Stimulated activated CD8-positive, alpha-beta memory T cell treated with anti-CD3 and anti-CD28 coated beads, Interleukin-4, amount 100 ng/mL, for 4 hours (primary cell): ENCODE data around the gene SEMA6B.

Experiments
- DNase-seq, 2 donors: peaks; one replicate each; pipeline ENCODE4 v3.0.0-alpha.2; 2020; ENCODE audit warnings: low read depth in 2 of 2, low spot score in 1 of 2

SEMA6B gene

DNA sequence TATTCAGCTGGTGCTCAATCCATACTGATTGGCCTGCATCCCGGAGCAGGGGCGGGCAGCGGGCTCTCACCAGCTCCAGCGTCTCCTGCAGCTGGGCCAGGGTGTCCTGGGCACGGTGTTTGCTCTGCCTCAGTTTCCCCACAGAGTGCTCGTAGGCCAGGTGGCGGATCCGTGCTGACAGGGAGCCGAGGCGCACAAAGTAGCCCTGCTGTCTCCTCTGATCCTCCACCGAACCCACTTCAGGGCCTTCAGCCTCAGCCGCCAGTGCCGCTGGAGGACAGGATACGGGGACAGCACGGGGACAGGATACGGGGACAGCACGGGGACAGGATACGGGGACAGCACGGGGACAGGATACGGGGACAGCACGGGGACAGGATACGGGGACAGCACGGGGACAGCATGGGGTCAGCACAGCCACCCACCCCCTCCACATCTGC, 33.9 kb downstream of the SEMA6B start:
- no peak for DNase-seq

DNA sequence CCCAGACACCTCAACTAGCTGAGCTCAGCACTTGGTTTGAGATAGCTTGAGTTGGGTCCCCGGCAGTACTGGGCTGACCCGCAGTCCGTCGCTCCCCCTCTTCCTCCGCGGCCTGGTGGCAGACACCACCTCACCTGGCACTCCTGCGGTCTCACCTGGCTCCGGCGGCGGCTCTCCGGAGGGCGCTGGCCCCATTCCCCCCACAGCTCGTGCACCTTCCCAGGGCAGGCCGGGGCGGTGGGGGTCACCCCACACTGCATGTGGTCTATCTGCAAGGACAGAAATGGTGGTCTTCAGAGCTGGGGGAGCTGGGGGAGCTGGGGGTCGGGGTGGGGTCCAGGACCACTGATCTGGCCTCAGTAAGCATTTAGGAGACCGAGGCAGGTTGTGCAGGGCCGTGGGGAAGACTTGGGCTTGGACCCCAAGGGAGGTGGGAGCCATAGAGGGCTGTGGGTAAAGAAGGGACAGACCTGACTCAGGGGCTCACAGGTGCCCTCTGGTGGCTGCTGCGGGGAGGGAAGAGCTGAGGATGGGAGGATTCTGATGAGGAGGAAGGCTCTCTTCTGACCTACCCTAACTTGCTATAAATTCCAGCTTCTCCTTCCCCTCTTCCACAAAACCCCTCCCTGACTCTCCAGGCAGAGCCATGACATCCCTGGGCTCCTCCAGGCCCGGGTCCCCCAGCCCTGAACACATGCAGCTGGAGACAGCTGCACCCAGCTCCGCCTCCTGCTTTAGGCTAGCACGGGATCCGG, 34.5 kb downstream of the SEMA6B start:
- peak in 1 of 2 donors; percentile 48 for DNase-seq

DNA sequence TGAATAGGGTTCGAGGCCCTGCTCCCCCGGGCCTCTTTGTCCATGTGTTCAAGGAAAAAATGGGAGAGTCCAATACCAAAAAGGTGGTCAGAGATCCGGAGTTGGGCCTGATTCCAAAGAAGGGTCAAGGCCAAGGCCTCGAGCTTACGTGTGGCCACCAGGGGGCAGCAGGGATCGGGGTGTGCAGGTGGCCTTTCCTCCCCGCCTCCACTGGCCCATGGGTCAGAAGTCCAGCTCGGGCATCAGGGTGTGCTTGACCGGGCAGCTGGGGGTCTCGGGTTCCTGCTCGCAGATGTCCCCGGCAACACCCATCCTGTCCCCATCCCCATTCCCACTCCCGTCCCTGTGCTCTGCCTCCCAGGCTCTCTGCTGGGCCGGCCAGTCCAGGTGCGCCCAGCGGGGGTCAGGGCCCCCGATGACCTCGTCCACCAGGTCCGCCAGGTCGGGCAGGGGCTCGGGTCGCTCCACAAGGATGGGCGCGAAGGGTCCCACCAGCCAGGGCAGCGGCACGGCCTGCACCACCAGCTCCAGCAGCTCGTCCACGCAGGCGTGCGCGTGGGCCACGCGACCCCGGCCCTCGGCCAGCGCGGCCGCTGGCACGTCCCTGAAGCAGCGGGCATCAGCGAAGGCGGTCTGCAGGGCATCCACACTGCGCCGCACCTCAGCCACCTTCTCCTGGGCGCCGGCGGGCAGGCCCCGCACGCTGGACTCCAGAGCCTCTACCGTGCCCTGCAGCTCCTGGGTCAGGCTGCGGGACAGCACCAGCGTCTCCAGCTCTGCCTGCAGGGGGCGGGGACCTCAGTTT, 36.0 kb downstream of the SEMA6B start:
- DNase-seq = no peak

DNA sequence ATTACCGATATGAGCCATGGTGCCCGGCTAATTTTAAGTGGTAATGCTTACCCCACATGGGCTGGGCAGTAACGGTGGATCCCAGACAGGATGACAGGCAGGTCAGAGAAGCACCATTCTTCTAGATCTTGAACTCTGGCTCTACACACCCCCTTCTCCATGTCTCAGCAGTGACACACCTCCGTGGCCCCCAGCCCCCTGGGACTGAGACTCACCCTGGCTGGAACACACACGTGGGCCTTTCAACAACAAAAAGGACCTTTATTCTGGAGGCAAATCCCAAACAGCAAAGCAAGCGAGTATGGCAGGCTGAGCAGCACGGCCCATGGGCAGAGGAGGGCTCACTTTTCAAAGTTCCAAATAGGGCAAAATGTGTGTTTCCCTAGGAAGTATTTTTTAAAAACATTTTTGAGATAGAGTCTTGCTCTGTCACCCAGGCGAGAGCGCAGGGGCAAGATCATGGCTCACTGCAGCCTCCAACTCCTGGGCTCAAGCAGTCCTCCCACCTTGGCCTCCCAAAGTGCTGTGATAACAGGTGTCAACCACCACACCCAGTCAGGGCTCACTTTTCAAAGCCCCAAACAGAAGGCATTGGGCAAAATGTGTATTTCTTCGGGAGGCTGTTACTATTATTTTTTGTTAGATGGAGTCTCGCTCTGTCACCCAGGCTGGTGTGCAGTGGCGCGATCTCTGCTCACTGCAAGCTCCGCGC, 37.0 kb downstream of the SEMA6B start:
- DNase-seq = no peak

DNA sequence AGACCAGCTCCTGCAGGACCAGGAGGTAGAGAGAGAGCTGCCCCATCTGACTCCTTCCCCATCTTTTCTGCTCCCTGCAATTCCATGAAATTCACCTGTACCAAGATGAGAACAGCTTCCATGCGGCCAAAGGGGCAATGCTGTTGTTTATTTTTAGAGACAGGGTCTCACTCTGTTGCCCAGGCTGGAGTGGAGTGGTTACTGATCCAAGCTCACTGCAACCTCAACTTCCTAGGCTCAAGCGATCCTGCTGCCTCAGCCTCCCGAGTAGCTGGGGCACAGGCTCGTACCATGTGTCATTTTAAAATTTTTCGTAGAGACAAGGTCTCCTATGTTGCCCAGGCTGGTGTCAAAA, 37.6 kb downstream of the SEMA6B start:
- DNase-seq = no peak

DNA sequence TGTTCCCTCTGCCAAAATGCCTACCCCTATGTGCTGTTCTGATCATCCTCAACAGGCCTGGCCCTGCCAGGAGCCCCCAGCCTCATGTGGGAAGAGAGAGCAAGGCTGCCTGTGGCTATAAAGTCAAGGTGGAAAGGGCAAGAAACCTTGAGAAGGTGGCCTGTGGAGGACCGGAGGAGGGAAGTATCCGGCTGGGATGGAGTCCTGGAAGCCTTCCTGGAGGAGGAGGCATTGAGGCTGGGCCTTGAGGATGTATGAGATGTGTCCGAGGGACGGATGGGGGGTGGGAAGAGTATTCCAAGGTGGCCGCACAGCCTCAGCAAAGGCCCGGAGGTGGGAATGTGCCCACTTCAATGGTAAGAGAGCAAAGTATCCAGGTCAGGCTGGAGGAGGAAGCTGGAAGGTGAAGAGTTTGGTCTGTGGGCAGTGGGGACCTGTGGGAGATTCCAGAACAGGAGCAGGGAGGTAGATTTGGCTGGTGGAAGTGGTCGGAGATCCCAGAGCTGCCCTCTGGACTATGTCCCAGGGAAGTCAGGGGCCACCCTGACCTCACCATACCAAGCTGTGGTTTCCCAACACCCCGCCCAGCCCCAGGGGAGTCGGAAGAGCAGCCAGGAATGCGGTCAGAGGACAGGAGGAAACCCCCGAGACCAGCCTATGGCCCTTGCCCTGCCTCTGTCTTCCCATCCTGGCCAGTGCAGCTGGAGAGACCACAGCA, 38.2 kb downstream of the SEMA6B start:
- DNase-seq = no peak

DNA sequence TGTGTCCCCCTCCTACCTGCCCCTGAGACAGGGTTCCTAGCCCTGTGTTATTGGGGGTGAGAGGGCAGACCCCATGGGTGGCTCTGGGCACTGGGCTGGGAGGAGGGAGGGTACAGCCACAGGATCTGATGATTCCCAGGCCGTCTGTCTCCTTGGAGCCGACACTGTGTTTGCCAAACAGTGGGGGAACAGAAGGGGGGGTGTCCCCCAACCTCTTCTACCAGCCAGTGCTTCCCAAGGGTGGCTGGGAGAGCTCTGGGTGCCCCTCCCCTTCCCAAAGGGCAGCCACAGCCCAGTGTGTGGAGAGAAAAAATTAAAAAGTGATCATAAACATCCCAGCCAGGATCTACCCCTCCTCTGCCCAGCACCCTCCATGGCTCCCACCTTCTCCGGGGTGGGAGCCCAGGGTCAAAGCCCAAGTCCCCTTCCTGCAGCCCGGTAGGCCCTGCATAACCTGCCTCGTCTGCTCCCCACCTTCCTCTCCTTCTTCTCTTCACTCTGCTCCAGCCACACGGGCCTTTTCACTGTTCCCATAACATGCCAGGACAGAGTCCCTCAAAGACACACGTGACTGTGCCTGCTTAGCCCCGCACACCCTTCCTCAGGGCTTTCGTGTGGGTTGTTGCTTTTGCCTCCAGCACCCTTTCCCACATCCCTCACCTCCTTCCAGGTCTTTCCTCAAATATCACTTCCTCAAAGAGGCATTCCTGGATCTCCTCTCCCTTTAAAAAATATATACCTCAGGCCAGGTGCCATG, 39.8 kb downstream of the SEMA6B start:
- no peak for DNase-seq

DNA sequence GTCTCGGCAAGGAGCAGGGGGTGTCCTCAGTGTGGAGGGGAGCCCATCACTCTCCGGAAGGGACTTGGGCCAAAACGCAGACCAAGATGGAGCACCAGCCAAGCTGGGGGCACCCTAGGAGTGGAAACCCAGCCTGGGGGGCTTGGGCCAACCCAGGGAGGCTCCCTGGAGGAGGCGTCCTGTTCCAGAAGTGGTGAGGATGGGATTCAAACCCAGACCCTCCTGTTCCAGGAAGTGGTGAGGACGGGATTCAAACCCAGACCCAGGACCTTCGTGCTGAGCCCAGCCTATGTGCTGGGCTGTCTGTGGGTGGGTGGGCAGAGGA, 40.4 kb downstream of the SEMA6B start:
- no peak for DNase-seq

DNA sequence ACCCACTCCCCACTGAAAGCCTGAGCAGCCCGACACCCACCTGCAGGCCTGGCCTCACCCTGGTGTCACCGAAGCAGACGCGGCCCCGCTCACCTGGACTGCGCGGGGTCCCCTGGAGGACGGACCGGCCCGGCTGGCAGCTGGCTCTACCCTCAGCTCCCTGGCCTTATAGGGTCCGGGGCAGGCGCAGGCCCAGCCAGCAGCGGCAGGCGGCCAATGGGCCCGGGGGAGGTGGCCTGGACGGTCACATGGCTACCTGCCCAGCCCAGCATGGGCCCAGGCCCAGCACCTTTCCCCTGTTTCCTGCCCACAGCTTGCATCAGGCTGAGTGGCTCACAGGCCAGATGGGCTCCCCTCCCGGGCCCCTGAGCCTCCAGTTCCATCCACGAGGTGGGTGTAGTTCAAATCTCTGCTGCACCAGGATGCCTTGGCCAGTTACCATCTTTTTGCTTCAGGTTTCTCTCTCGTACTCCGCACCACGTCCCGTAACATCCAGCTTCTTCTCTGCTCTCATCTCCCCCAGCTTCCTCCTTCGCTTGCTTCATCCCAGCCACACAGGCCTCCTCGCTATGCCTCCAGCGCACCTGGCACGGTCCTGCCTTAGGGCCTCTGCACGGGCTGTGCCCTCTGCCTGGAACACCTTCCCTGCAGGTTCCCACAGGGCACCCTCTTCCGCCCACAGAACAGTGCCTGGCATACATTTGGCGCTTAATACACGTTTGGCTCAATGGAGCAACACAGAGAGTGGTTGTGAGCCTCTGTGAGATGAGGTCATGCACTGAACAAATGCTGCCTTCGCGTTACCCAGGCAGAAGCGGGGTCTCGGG, 40.9 kb downstream of the SEMA6B start, which contains the start of gene PLIN4:
PLIN4 (minus strand) TSS at position 142 of the 827 bp plus-strand sequence. CDS start 214 bp downstream, outside the sequence.
- no peak for DNase-seq

DNA sequence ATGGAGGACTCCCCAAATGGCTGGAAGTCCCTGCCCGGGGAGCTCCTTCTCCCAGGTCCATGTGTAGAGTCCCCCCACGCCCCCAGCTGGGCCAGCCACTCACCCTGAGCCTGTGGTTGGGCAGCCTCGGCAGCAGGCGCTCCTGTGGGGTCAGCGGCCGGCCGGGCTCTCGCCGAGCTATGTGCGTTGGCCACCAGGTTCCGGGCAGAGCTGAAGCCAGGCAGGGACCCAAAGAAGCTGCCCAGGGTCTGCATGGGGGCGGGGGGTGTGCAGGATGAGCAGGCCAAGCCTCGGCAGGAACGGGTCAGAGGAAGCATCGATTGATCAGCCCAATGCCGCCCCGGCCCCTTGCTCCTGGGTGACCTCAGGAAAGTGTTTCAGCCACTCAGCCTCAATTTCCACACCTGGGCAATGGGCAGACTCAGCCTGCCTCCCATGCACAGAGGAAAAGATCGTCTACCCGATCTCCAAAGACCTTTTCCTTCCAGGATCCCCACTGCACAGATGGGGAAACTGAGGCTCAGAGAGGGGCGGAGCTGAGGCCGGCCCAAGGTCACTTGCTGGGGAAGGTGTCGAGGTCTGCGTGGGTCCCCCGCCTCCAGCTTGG, 41.9 kb downstream of the SEMA6B start:
- no peak for DNase-seq

DNA sequence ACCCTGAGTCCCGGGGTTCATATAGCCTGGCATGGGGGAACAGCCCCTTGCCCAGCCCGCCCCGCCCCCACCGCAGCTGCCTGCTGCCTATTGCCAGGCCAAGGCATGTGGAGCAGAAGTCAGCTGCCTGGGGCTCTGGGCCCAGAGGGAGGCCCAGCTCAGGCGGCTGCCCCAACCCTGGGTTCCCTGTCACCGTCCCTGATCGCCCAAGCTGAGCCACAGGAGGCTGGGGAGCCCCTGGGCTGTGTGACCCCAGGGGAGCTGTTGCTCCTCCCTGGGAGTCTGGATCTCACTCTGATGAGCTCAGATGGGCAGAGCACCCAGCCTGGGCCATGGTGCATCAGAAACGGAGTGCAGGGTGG, 42.6 kb downstream of the SEMA6B start:
- DNase-seq = no peak

DNA sequence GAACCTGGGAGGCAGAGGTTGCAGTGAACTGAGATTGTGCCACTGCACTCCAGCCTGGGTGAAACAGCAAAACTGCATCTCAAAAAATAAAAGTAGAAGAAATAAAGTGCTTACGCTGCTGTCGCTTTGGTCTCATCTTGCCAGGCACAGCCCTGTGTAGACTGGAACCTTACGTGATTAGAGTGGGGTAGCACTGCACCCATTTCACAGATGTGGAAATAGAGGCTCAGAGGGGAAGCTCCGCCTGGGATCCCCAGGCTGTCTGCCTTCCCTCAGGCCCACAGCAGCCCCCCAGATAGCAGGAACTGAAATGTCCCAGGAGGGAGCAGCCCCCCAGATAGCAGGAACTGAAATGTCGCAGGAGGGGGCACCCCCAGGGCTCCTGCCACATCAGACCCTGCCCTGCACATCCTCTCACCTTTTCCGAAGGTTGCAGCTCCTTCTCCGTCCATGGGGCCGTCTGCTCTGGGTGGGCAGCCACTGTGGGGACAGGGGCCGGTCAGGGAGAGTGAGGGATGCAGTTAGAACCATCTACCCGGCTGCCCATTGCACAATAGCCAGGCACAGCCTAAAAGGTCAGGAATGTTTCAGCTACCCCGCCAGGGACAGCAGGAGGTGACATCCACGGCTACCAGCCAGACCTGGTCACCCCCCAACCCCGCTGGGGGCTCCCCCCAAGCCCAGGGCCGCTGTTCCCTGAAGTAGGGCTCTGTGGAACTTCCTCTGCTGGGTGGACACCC, 43.1 kb downstream of the SEMA6B start:
- DNase-seq = no peak

DNA sequence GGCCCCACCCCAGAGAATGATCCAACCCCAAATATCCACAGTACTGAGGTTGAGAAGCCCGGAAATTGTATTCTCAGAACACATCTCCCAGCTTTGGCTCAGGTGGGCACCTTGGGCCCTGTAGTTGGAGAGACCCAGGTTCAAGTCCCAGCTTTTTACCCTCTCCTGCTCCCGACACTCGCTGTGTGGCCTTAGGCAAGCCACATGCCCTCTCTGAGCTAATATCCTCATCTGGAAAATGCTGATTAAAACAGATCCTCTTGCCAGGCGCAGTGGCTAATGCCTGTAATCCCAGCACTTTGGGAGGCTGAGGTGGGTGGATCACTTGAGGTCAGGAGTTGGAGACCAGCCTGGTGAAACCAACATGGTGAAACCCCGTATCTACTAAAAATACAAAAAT, 43.8 kb downstream of the SEMA6B start:
- DNase-seq = no peak

DNA sequence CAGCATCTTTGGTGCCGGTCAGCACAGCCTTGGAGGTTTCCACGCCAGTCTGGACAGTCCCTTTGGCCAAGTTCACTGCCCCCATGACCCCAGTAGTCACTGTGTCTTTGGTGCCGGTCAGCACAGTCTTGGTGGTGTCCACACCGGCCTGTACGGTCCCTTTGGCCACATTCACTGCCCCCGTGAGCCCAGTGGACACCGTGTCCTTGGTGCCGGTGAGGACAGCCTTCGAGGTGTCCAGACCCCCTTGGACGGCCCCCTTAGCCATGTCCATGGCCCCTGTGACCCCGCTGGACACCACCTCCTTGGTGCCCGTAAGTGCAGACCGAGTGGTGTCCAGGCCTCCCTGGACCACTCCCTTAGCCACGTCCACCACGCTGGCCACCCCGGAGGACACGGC, 46.2 kb downstream of the SEMA6B start:
- no peak for DNase-seq

DNA sequence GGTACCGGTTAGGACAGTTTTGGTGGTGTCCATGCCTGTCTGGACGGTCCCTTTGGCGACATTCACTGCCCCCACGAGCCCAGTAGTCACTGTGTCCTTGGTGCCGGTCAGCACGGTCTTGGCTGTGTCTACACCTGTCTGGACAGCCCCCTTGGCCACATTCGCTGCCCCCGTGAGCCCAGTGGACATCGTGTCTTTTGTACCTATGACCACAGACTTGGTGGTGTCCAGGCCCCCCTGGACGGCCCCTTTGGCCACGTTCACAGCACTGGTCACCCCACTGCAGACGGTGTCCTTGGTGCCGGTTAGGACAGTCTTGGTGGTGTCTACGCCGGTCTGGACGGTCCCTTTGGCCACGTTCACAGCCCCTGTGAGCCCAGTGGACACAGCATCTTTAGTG, 47.4 kb downstream of the SEMA6B start:
- DNase-seq = no peak

DNA sequence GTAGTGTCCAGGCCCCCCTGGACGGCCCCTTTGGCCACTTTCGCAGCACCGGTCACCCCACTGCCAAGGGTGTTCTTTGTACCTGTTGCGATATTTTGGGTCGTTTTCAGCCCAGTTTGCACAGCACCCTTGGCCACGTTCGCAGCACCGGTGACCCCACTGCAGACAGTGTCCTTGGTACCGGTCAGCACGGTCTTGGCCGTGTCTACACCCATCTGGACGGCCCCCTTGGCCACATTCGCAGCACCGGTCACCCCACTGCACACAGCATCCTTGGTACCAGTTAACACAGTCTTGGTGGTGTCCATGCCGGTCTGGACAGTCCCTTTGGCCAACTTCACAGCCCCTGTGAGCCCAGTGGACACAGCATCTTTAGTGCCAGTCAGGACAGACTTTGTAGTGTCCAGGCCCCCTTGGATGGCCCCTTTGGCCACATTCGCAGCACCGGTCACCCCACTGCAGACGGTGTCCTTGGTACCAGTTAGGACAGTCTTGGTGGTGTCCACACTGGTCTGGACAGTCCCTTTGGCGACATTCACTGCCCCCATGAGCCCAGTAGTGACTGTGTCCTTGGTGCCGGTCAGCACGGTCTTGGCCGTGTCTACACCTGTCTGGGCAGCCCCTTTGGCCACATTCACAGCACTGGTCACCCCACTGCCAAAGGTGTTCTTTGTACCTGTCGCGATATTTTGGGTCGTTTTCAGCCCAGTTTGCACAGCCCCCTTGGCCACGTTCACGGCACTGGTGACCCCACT, 48.0 kb downstream of the SEMA6B start:
- DNase-seq = no peak

DNA sequence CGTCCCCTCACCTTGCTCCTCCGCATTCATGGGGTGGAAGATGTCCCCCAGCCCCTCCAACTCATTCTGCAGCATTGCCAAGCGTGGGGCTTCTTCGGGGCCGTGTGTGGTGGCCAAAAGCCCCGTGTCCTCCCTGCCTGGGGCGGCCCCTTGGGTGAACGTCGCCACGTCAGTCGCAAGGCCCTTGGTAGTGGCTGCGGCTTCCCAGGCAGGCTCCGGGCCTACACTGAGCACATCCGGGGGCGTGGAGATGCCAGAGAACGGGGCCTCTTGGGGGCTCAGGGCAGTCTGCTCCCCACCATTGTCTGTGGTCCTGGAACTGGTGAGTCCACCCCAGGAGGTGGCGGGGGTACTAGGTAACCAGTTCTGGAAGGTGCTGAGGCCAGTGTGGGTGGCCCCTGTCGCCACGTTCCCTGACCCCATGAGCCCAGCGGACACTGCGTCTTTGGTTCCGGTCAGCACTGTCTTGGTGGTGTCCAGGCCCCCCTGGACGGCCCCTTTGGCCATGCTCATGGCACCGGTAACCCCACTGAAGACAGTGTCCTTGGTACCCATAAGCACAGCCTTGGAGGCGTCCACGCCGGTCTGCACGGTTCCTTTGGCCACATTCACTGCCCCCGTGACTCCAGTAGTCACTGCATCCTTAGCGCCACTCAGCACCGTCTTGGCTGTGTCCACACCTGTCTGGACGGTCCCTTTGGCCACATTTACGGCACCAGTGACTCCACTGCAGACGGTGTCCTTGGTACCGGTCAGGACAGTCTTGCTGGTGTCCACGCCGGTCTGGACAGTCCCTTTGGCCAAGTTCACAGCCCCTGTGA, 48.8 kb downstream of the SEMA6B start:
- no peak for DNase-seq
